Measurements from ENCODE around the gene COA8.
A peak's percentile ranks its signal among the peaks of the same experiment; 100 is the strongest.

The COA8 gene

DNA sequence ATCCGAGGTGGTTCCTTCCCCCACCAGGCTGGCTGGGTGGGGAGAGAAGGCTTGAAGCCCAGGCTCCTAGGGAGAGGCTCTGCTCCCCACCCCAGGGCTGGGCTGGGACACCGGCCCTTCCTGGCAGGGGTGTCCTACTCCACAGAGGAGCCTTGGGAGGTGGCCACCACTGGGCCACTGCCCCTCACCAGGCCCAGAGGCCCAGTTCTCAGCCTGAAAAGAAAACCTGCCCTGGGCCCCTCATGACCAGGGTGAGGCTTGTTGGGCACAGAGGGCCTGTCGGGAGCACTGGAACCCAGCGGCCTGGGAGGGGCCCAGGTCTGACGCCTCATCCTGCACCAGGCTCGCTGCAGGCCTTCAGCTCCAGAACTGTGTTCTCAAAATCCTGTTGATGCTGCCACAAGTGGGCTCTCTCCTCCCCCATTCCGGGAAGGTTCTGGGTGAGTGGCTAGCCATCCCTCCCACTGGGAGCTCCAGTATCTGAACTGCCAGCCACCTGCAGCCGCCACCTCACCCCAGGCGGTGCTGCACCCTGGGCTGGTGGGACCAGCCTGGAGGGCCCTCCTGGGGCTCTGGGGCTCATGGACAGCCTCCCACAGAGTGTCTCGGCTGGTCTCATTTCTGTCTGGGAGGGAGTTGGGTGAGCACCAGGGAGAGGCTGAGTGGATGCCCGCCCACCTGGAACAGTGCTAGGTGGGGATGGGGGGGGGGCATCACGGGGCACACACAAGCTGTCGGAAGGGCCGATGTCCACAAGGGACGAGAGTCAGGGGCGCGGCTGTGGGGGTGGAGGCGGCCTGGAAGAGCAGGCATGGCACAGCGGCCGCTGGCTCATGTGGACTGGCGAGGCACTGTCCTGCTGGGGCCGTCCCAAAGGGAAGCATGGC lies 12.1 kb upstream of the COA8 start:
- no peak for DNase-seq

DNA sequence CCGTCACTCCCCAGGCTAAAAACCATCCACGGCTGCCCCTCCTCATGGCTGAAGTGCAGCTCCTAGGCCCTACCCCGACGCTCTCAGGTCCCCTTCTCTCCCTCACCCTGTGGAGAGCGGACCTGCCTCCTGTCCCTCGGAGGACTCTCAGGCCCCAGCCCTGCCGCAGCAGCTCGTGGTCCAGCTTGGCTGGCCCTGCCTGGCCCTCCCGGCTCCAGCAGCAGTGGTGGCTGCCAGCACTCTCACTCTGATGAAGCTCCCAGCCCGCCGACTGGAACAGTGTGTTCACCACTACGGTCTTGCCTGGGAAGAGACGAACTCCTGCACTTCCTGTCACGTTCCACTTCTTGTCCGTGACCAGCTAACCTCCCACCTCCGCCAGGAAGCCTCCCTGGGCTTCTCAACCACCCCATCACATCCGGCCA lies 11.4 kb upstream of the COA8 start:
- no peak for DNase-seq

DNA sequence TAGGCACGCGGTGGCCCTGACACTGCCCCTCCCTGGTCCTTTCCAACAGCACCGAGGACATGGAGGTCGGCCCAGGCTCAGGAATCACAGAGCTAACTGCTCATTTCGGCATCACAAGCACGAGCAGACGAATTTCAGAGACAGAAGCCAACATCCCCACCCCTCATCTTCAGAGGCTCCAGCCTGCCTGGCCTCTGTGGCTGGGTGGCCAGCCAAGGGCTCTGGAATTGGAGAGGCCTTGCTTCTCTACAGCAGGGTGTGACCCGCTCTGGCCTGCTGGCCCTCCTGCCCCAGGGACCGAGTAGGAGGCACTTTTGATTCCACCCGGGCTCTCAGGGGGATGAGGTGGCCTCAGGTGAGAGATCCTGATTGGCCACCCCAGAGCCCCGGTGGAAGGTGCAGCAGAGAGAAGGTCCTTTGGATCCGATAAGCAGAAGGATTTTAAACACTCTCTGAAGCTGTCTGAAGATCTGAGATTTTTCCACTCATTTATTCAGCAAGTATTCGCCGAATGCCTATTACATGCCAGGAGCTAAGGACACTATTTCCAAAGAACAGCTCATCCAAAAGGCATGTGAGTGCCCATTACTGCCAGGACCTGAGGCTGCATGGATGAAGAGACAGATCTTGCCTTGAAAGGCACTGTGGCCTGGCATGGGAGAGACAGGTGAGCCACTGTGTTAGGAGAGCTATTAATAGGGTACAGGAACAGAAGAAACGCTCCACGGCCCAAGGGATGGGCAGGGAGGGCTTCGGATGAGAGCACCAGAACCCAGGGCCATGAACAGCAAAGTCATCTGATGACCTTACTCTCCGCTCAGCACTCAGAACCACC lies 10.5 kb upstream of the COA8 start:
- DNase-seq: no peak

GRCh38 chr14:103552846-103553210 lies 9.9 kb upstream of the COA8 start:
- DNase-seq: no peak

DNA sequence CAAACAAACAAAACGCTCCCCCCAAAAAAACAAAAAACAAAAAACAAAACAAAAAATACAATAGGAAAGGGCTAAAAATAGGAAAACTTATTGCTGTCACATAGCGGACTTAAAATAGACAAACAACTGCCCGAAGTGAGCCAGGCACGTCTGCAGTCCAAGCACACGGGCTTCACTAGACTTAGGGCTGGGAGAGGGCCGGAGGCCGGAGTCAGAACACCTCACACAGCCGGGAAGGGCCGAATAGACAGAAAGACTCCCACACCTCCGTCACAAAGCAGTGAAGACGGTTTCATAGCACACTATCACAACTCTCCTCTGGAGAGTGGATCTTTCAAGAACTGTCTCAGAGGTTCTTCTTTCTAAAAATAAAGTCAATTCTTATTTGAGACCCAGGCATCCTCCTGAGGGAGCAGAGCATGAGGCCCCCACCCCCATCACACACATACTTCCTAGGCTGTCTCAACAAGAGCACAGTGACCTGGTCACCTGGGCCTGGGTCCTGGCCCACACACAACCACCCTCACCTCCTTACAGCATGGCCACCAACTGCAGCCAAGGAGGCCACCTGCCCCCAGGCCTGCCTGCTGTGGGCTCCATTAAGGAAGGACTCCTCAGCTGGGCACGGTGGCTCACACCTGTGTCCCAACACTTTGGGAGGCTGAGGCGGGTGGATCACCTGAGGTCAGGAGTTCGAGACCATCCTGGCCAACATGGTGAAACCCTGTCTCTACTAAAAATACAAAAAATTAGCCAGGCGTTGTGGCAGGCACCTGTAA lies 7.0 kb upstream of the COA8 start:
- no peak for DNase-seq

DNA sequence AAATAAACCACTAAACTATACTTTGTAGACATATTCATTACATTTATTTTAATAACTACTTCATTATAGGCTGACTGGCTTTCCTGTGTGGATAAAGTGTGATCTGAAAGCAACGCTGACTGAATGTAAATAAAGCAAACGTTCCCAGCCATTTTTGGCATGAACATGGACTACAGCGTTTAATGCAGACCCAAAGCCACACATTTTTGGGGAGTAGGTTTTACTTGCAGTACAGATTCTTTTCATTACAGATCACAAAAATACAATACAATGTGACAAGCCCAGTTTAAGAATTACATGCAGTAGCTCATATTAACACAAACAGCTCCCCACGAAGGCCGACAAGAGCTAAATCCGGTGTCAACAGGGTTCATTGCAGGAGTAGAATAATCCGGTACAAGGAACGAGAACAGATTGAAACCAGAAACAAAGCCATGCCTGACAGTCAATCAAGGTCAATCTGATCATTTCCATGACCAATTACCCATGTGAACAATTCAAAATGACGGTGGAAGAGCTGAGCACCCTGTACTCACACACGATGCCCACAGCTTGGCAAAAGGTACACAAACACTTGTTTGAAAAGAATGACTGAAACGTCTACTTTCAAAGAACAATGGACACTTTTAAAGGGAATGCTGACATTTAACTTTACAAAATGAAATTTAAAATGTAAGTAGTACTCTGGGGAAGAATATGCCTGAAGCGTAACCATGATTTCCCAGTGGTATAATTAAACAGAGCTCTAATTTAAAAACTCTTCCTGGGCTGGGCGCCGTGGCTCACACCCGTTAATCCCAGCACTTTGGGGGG lies 5.6 kb upstream of the COA8 start:
- no peak for DNase-seq

DNA sequence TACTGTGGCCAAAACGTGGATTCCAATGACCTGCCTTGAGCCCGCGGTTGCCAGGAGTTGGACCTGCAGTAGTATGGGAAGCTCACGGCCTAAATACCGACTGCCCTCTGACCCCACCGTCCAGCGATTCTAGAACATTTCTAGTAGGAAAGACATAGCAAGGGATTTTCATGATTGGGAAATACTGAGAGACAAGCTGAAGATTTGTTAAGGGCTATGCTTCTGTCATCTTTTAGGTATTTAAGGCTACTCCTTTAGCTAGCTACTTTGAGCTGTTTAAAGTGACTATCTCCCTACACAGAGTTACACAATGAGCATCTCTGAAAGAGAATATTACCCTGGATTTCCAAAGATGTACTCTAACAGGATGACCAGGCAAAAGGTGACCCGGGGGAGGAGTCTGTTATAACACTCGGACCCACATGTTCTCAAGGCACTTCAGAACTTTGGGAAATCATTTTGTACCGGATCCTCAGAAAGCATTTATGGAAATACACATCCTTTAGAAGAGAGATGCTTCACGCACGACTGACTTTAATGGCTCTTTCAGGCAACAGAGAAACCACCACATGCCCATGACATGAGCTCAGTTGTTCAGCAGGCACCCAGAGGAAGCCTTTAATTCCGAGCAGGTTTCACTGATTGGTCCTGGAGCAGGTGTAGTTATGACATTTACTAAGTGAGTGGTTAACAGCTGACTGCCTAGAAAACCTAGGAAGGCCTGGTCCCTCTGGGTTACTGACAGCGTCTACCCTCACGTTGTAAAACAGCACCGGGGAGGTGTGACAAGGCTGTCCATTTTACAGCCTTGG lies 4.5 kb upstream of the COA8 start:
- DNase-seq: no peak

DNA sequence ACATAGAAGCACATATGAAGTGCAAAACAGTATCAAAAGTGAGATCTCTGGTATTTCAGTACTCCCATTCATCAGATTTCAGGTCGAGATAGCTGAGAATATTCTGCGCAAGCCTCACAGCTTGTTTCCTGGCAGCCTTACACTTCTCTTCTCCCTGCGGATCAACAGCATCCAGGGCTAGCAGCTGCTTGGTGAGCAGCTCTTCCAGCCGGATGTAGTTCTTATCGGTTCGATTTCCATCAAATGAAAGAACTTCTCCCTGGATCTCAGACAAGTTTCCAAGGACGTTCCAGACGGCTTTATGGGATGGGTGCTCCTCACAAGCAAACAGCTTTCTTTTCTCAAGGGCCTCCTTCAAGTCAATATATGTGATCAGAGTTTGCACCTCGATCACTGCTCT lies 3.0 kb upstream of the COA8 start:
- no peak for DNase-seq

DNA sequence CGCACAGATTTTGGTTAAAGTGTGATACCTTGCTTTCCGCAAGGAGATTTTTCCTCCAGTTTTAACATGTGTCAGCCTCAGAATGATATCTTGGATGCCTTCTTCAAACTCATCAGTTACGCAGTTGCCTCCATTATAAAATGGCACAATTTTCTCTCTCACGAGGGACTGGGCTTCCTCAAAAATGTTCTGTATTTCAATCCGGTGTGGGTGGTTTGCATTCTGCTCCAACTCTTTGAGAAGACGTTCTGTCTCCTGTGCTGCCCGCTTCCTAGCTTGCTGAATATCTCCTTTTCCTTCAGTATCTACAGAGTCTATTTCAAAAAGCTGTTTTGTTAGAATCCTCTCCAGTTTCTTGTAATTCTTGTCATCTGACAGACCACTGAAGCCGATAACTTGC lies 2.1 kb upstream of the COA8 start:
- no peak for DNase-seq

DNA sequence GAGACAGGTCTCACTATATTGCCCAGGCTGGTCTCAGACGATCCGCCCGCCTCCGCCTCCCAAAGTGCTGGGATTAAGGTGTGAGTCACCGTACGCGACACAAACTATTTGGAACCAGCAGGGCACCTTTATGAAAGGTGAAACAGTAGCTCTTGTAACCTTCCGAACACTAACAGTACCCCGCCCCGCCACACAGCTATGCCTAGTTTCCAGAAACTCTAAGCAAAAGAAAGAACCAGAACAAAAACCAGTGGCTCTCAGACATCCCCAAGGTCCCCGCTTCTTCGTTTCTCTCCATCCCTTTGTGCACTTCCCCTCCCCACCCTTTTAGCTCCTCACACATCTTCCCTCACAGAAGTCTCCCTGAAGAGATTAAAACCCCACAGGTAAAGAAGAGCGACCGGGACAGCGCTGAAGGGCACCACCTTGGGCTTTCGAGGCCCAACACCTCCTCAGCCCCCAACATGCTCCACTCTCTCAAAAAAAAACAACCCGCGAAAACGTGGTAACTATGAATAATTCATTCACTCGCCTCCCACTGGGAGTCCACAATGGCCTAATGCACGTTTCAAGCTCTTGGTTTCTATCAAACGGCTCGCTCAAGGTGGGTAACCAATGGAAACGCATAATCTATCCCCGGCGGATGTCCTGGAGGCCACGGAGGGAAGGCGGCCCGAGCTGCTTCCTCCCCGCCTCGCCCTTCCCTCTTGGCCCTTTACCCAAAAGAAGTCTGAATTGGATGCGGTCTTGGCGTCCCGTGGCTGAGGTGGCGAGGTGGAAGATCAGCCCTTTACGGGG lies 1.2 kb upstream of the COA8 start:
- peak; percentile 28 to 37 for DNase-seq

GRCh38 chr14:103562179-103562428 lies 656 bp upstream of the COA8 start:
- no peak for DNase-seq

GRCh38 chr14:103563226-103563620 lies 463 bp downstream of the COA8 start:
- DNase-seq: peak in 1 of 2 donors; percentile 20

GRCh38 chr14:103563844-103564505 lies 1.2 kb downstream of the COA8 start:
- no peak for DNase-seq

- DNase-seq: no peak
Observed at GRCh38 chr14:103568952-103569351, 6.2 kb downstream of the COA8 start.

DNA sequence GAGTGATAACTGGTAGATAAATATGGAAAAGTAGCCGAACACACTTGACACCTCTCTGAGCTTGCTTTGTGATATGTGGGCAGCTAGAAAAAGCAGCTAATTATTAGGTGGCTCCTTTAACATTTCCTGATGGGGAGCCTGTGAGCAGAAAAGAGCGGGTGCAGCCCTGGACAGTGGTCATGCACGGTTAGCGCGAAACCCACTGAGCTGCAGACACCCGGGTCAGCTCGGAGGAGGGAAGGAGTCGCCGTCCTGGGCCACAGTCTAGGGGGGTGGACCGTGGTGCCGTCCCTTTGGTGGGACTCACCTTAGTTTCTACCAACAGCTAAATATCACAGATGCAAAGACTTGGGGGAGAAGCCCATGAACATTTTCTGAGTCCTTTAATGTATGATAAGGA lies 6.6 kb downstream of the COA8 start:
- no peak for DNase-seq

- no peak for DNase-seq
Observed at GRCh38 chr14:103574104-103574503, 11.3 kb downstream of the COA8 start.

DNA sequence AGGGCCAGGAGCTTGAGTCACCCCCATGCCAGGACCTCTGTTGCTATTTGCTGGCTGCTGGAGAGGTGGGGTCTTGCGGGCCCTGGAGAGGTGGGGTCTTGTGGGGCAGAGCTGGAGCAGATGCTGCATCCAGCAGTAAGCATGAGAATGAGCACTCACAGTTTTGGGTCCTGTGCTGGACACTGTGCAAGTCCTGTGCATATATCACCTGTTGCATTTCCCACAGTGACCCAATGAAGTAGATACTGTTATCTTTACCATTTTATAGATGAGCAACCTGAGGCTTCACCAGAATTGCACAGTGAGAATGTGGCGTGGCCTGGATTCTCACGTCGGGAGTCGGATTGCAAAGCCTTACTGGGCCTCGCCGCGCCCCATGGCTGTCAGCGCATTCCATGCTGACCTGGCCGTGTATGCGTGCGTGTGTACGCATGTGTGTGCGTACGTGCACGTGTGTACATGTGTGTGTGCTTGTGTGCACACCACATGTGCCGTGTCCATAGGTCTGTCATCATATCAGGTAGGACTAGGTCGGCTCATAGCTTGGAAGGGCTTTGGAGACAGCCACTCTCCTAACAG lies 12.0 kb downstream of the COA8 start:
- DNase-seq: no peak

GRCh38 chr14:103576371-103577024 lies 13.7 kb downstream of the COA8 start:
- DNase-seq: no peak

DNA sequence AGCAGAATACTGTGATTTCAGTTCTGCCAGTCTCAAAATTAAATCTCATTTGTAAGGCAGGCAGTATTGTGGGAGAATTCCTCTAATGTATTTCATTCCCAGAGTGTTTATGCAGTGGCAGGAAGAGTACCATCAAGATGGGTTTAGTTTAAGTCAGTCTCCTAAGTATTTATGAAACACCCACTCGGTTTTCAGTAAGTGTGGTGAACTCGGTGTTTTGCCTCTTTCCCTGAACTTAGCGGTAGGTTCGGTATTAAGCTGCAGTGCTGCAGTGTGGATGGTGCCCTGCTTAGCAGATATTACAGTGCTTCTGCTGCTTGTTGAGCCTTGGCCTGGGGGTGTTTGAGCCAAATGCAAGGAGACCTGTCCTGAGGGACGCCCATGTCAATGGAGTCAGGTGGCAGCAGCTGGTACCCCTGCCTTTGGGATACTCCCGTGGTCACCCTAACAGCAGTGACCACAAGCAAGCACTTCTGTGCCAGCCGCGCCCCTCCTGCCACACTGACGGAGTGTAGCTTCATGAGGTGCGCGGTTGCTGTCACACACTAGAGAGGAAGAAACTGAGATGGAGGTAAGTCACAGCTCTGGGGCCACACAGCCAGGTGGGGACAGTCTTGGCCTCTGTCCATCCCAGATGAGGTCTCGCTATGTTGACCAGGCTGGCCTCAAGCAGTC lies 15.8 kb downstream of the COA8 start:
- no peak for DNase-seq

Measured in activated CD4-positive, alpha-beta T cell treated with anti-CD3 and anti-CD28 coated beads for 4 hours (primary cell).